Mesenchymal stem cell (in vitro differentiated cells and primary cell): ENCODE data around the gene VPS16.

Experiments
- DNase-seq: peaks from one replicate; pipeline ENCODE4 v3.0.0-alpha.2; 2013
- H2AFZ ChIP-seq: one replicate; pipeline ENCODE4 v1.6.1; 2013; ENCODE audit warnings: low read depth, mild to moderate bottlenecking, control low read depth, inconsistent platforms, low read length, moderate library complexity
- H2AK5ac ChIP-seq: 2 replicates; pipeline ENCODE4 v1.6.1; 2013; ENCODE audit warnings: low read length, moderate library complexity, mild to moderate bottlenecking, inconsistent platforms; ENCODE audit not compliant: severe bottlenecking
- H2BK120ac ChIP-seq: one replicate; pipeline ENCODE4 v1.6.1; 2013; ENCODE audit warnings: low read depth, mild to moderate bottlenecking, inconsistent platforms, low read length, moderate library complexity
- H2BK12ac ChIP-seq, 2 experiments: one replicate each; pipeline ENCODE4 v1.6.1; 2013; ENCODE audit warnings: inconsistent platforms in 2 of 2, low read length in 2 of 2, mild to moderate bottlenecking in 2 of 2, moderate library complexity in 2 of 2, control low read depth in 1 of 2
- H2BK15ac ChIP-seq: one replicate; pipeline ENCODE4 v1.6.1; 2013; ENCODE audit warnings: mild to moderate bottlenecking, low read depth, inconsistent platforms; ENCODE audit not compliant: poor library complexity, severe bottlenecking
- H2BK5ac ChIP-seq: 2 replicates; pipeline ENCODE4 v1.6.1; 2013; ENCODE audit warnings: low read depth, mild to moderate bottlenecking, low read length, control low read depth, inconsistent platforms; ENCODE audit not compliant: poor library complexity, severe bottlenecking
- H3K14ac ChIP-seq, 2 experiments: one replicate each; pipeline ENCODE4 v1.6.1; 2013; ENCODE audit warnings: inconsistent platforms in 2 of 2, low read length in 2 of 2, control low read depth in 1 of 2, mild to moderate bottlenecking in 1 of 2, moderate library complexity in 1 of 2
- H3K18ac ChIP-seq, 2 experiments: one replicate each; pipeline ENCODE4 v1.6.1; 2013; ENCODE audit warnings: inconsistent platforms in 2 of 2, low read length in 2 of 2, control low read depth in 1 of 2, low read depth in 1 of 2, mild to moderate bottlenecking in 1 of 2
- H3K23ac ChIP-seq, 2 experiments: one replicate each; pipeline ENCODE4 v1.6.1; 2013; ENCODE audit warnings: inconsistent platforms in 2 of 2, low read length in 2 of 2, mild to moderate bottlenecking in 2 of 2, moderate library complexity in 2 of 2, control low read depth in 1 of 2
- H3K27ac ChIP-seq: 2 replicates; pipeline ENCODE4 v1.5.1; 2013; ENCODE audit warnings: mild to moderate bottlenecking, moderate library complexity, low read length, control low read depth, inconsistent platforms; ENCODE audit not compliant: poor library complexity, severe bottlenecking
- H3K27me3 ChIP-seq, 2 experiments: 2 replicates each; pipeline versions ENCODE4 v1.6.1 to v1.7.0; 2013; ENCODE audit warnings: low read length in 2 of 2, mild to moderate bottlenecking in 2 of 2, moderate library complexity in 2 of 2, control low read depth in 1 of 2, inconsistent platforms in 1 of 2; ENCODE audit not compliant: control insufficient read depth in 1 of 2, insufficient read depth in 1 of 2
- H3K36me3 ChIP-seq, 2 experiments: 2 replicates each; pipeline versions ENCODE4 v1.6.1 to v1.7.0; 2013; ENCODE audit warnings: low read length in 2 of 2, control low read depth in 1 of 2, inconsistent platforms in 1 of 2, low read depth in 1 of 2, mild to moderate bottlenecking in 1 of 2; ENCODE audit not compliant: insufficient read depth in 2 of 2, control insufficient read depth in 1 of 2
- H3K4ac ChIP-seq, 2 experiments: one replicate each; pipeline ENCODE4 v1.6.1; 2013; ENCODE audit warnings: inconsistent platforms in 2 of 2, low read length in 2 of 2, mild to moderate bottlenecking in 2 of 2, moderate library complexity in 2 of 2, control low read depth in 1 of 2, low read depth in 1 of 2
- H3K4me1 ChIP-seq: 2 replicates; pipeline ENCODE4 v1.6.1; 2013; ENCODE audit warnings: low read depth, low read length, control low read depth; ENCODE audit not compliant: control insufficient read depth, insufficient read depth
- H3K4me2 ChIP-seq: 2 replicates; pipeline ENCODE4 v1.6.1; 2013; ENCODE audit warnings: low read length, mild to moderate bottlenecking, inconsistent platforms; ENCODE audit not compliant: poor library complexity, severe bottlenecking
- H3K4me3 ChIP-seq, 2 experiments: 2 replicates each; pipeline versions ENCODE4 v1.5.1 to v1.7.0; 2013; ENCODE audit warnings: low read length in 2 of 2, mild to moderate bottlenecking in 2 of 2, control low read depth in 1 of 2, low read depth in 1 of 2; ENCODE audit not compliant: insufficient read depth in 1 of 2
- H3K79me1 ChIP-seq: replicated peaks from 2 replicates; pipeline ENCODE4 v1.6.1; 2013; ENCODE audit warnings: mild to moderate bottlenecking, control low read depth, low read length, inconsistent platforms; ENCODE audit not compliant: poor library complexity, severe bottlenecking
- H3K9ac ChIP-seq: 2 replicates; pipeline ENCODE4 v1.7.0; 2013; ENCODE audit warnings: mild to moderate bottlenecking, low read length, moderate library complexity
- H3K9me3 ChIP-seq: 2 replicates; pipeline ENCODE4 v1.7.0; 2013; ENCODE audit warnings: mild to moderate bottlenecking, low read length; ENCODE audit not compliant: control insufficient read depth
- H4K8ac ChIP-seq: one replicate; pipeline ENCODE4 v1.6.1; 2013; ENCODE audit warnings: inconsistent platforms, mild to moderate bottlenecking, low read length, moderate library complexity
- H4K91ac ChIP-seq: one replicate; pipeline ENCODE4 v1.6.1; 2013; ENCODE audit warnings: mild to moderate bottlenecking, low read length, inconsistent platforms
- WGBS: methylation state at CpG from one replicate; pipeline ENCODE4 v1.1.7; 2013; ENCODE audit warnings: mixed read lengths; 5-methylcytosine and 5-hydroxymethylcytosine counted together

The VPS16 gene

DNA sequence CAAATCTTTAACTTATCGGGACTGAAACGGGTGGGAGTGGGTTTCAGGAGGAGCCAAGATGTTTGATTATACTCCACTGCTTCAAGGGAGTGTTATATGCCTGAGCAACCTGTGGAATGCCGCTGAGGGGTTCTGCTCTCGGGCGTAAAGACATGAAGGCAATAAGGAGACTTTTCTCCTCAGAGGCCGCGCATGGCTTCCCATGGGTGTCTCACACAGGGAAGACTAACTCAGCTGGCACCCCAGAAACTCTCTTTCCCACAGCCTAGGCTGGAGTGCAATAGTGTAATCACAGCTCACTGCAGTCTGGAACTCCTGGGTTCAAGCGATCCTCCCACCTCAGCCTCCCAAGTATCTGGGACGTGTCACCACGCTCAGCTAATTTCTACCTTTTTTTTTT is 30.9 kb upstream of the VPS16 start:
- peaks cover 0 to 5% of the 10 kb centered on the region in 2 experiments for H3K36me3 ChIP-seq
- no peak overlapping the region for H3K27ac ChIP-seq
- H3K79me1 ChIP-seq = no peaks in the 10 kb centered on the region
- H3K23ac ChIP-seq = no peak overlapping the region
- no peak overlapping the region for H3K14ac ChIP-seq
- no peak overlapping the region for H3K9ac ChIP-seq
- H2BK120ac ChIP-seq = no peak overlapping the region
- no peak overlapping the region for H3K4me3 ChIP-seq
- H4K8ac ChIP-seq = no peak overlapping the region
- DNase-seq = no peak
- peaks cover 30 to 33% of the 10 kb centered on the region in 2 experiments for H3K27me3 ChIP-seq
- H4K91ac ChIP-seq = no peak overlapping the region
- 96% methylated on average over 10 of the region's 10 CpGs for WGBS
- H2BK5ac ChIP-seq = no peak overlapping the region
- H3K4me2 ChIP-seq = no peak overlapping the region
- no peak overlapping the region for H2AFZ ChIP-seq
- H3K9me3 ChIP-seq = peaks cover 18% of the 10 kb centered on the region
- H2AK5ac ChIP-seq = no peak overlapping the region
- H3K4me1 ChIP-seq = peaks cover 18% of the 10 kb centered on the region
- H2BK15ac ChIP-seq = no peak overlapping the region
- H3K18ac ChIP-seq = no peak overlapping the region
- no peak overlapping the region for H3K4ac ChIP-seq
- H2BK12ac ChIP-seq = no peak overlapping the region

DNA sequence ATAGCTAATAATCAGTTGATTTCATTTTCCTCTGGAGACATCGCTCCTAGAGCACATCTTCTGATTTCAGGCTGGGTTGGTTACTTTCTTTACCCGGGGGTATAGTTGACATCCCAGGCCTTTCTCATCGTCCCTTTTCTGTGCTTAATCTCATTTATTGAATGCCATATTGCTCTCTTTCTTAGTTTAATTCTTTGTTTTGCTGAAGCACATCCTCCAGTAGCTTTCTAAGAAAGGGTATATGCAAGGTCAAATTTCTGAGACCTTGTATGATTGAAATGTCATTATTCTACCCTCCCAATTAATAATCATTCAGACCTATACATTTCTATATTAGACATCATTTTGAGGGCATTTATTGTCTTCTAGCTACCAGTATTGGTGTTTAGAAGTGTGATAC is 28.4 kb upstream of the VPS16 start:
- Histone ChIP-seq H2BK12ac (no peak overlapping the region), H2BK120ac (no peak overlapping the region), H3K9ac (no peak overlapping the region), H4K91ac (no peak overlapping the region), H3K4ac (no peak overlapping the region), H3K27ac (no peak overlapping the region), H3K79me1 (no peaks in the 10 kb centered on the region), H3K23ac (no peak overlapping the region), H3K4me3 (no peak overlapping the region), H2AFZ (no peak overlapping the region), H4K8ac (no peak overlapping the region), H3K4me1 (peaks cover 24% of the 10 kb centered on the region), H3K14ac (no peak overlapping the region), H2AK5ac (no peak overlapping the region), H3K18ac (no peak overlapping the region), H3K27me3 (peaks cover 7 to 8% of the 10 kb centered on the region in 2 experiments), H2BK15ac (no peak overlapping the region), H3K36me3 (no peaks in the 10 kb centered on the region), H3K9me3 (peaks cover 18% of the 10 kb centered on the region), H2BK5ac (no peak overlapping the region), H3K4me2 (no peak overlapping the region)
- no peak for DNase-seq
- 89% methylated on average over 2 of the region's 3 CpGs for WGBS

DNA sequence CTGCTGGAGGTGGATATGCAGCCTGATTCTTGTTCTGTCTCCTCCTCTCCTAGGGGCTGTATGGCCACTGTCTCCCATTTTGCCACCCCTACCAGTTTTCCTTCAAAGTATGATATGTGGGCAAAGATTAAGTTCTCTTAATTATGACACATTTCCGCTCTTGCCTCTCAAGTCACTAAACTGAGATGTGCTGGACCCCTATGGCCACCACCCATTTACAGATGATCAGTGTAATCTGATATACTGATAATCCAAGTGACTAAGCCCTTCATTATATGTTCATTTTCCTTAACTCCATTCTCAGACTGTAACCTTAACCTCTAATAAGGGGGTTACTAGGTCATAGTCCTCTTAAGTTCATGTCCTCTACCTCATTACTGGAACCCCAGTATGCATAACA is 26.5 kb upstream of the VPS16 start:
- Histone ChIP-seq H3K23ac (no peak overlapping the region), H3K27ac (peak overlapping the region; percentile 74), H3K18ac (peak overlapping the region in 1 of 2 experiments; percentile 55), H2BK120ac (no peak overlapping the region), H2BK12ac (peak overlapping the region in 1 of 2 experiments; percentile 37), H3K4ac (no peak overlapping the region), H2AFZ (no peak overlapping the region), H3K4me2 (no peak overlapping the region), H2AK5ac (peak overlapping the region; percentile 40), H3K79me1 (no peaks in the 10 kb centered on the region), H3K9ac (peak overlapping the region; percentile 26), H4K8ac (no peak overlapping the region), H2BK5ac (no peak overlapping the region), H3K36me3 (no peaks in the 10 kb centered on the region), H3K9me3 (peaks cover 18% of the 10 kb centered on the region), H3K4me1 (peaks cover 24% of the 10 kb centered on the region), H3K4me3 (peak overlapping the region in 1 of 2 experiments; percentile 28), H2BK15ac (no peak overlapping the region), H4K91ac (no peak overlapping the region), H3K14ac (no peak overlapping the region), H3K27me3 (no peaks in the 10 kb centered on the region)
- DNase-seq = no peak
- WGBS = 92% methylated on average over 1 of the region's 1 CpG

DNA sequence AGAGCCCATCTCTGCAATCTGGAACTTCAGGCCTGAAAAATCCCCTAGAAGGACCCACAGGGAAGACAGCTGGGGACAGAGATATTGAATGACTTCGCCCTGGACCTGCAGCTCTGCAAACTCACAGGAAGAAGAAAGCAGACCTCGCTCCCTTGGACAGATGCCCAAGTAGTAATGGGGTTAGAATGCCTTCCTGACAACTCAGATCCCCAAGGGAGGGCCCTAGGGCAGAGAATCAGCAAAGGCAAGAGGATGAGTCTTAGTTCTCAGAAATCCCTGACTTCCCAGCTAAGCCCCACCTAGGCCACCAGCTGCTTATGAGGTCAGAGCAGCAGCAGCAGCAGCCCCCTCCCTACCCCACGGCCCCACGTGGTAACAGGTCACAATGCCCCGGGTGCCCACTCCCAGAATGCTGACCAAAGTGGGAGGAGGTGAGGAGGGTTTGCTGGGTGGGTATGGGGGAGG is 25.9 kb upstream of the VPS16 start, which contains the start of gene C20orf141:
Gene C20orf141 (plus strand): TSS at position 401 of the 465 bp plus-strand sequence. CDS start 198 bp downstream, outside the sequence.
- peak; percentile 97 for DNase-seq
- H3K23ac ChIP-seq = no peak within 1 kb of the TSS
- no peaks in the 10 kb centered on the region for H3K27me3 ChIP-seq
- peak within 1 kb of the TSS; percentile 61 for H4K91ac ChIP-seq
- H2BK12ac ChIP-seq = peak within 1 kb of the TSS; percentile 92 to 96
- H3K4me3 ChIP-seq = peak within 1 kb of the TSS in 1 of 2 experiments; percentile 31
- no peak within 1 kb of the TSS for H2BK5ac ChIP-seq
- peak within 1 kb of the TSS; percentile 76 to 81 for H3K4ac ChIP-seq
- 6% methylated on average over 2 of the region's 5 CpGs for WGBS
- peaks cover 26% of the 10 kb centered on the region for H3K4me1 ChIP-seq
- H2AFZ ChIP-seq = peak within 1 kb of the TSS; percentile 15
- no peaks in the 10 kb centered on the region for H3K36me3 ChIP-seq
- H3K4me2 ChIP-seq = no peak within 1 kb of the TSS
- H3K9ac ChIP-seq = peak within 1 kb of the TSS; percentile 63
- H3K18ac ChIP-seq = peak within 1 kb of the TSS; percentile 68 to 94
- no peak within 1 kb of the TSS for H2BK15ac ChIP-seq
- peaks cover 18% of the 10 kb centered on the region for H3K9me3 ChIP-seq
- H3K79me1 ChIP-seq = no peaks in the 10 kb centered on the region
- H4K8ac ChIP-seq = peak within 1 kb of the TSS; percentile 78
- H3K27ac ChIP-seq = peak within 1 kb of the TSS; percentile 74
- H2AK5ac ChIP-seq = peak within 1 kb of the TSS; percentile 92
- H3K14ac ChIP-seq = peak within 1 kb of the TSS in 1 of 2 experiments; percentile 83
- peak within 1 kb of the TSS; percentile 59 for H2BK120ac ChIP-seq
